CD14-positive monocyte (primary cell): ENCODE data around the gene CACNA2D1. TPM values are rescaled to one million over a fixed set of nuclear protein-coding genes. Genes with fewer than 3 reads are reported as not detected.

Source experiments
- DNase-seq, 3 donors: peaks; one replicate each; pipeline ENCODE4 v3.0.0-alpha.2; 2011 to 2022
- H2AFZ ChIP-seq: 2 replicates; pipeline ENCODE4 v1.6.0; 2012; ENCODE audit warnings: mild to moderate bottlenecking, low read depth, low read length, inconsistent platforms; ENCODE audit not compliant: insufficient read depth, poor library complexity, severe bottlenecking
- H3K27ac ChIP-seq, 2 donors: 1 replicate in 1 of 2; 2 replicates in 1 of 2; pipeline ENCODE4 v1.5.1; 2012 to 2013; ENCODE audit warnings: low read length in 2 of 2, control low read depth in 1 of 2, inconsistent platforms in 1 of 2, low read depth in 1 of 2, mild to moderate bottlenecking in 1 of 2
- H3K27me3 ChIP-seq, 2 donors: one replicate each; pipeline versions ENCODE4 v1.6.0 to v1.6.1; 2011 to 2013; ENCODE audit warnings: low read length in 2 of 2; ENCODE audit not compliant: control insufficient read depth in 2 of 2, insufficient read depth in 2 of 2
- H3K36me3 ChIP-seq, 2 donors: replicated peaks in 1 of 2; 1 replicate in 1 of 2; 2 replicates in 1 of 2; pipeline versions ENCODE4 v1.5.1 to v1.6.1; 2012 to 2013; ENCODE audit warnings: low read length in 2 of 2, control low read depth in 1 of 2, inconsistent platforms in 1 of 2, mild to moderate bottlenecking in 1 of 2; ENCODE audit not compliant: insufficient read depth in 2 of 2, control insufficient read depth in 1 of 2
- H3K4me1 ChIP-seq, 2 donors: 1 replicate in 1 of 2; 2 replicates in 1 of 2; pipeline versions ENCODE4 v1.5.1 to v1.6.1; 2012 to 2013; ENCODE audit warnings: low read length in 2 of 2, control low read depth in 1 of 2, inconsistent platforms in 1 of 2, mild to moderate bottlenecking in 1 of 2, moderate library complexity in 1 of 2; ENCODE audit not compliant: insufficient read depth in 2 of 2, control insufficient read depth in 1 of 2
- H3K4me2 ChIP-seq: replicated peaks from 2 replicates; pipeline ENCODE3; 2012; ENCODE audit warnings: low read length, moderate library complexity, mild to moderate bottlenecking; ENCODE audit not compliant: poor library complexity, severe bottlenecking; ENCODE audit errors: extremely low read depth
- H3K4me3 ChIP-seq, 3 experiments: fragments of 200-600 bp in 1 of 3; sonication (generic) in 1 of 3; replicated peaks in 1 of 3; 1 replicate in 2 of 3; 2 replicates in 1 of 3; pipeline ENCODE4 v1.5.1; 2011 to 2013; ENCODE audit warnings: low read length in 3 of 3, mild to moderate bottlenecking in 3 of 3, control low read depth in 2 of 3, low read depth in 2 of 3, inconsistent platforms in 1 of 3, moderate library complexity in 1 of 3
- H3K79me2 ChIP-seq: 2 replicates; pipeline ENCODE4 v1.6.0; 2012; ENCODE audit warnings: mild to moderate bottlenecking, control low read depth, inconsistent platforms, low read length, moderate library complexity; ENCODE audit not compliant: insufficient read depth
- H3K9ac ChIP-seq: 2 replicates; pipeline ENCODE4 v1.6.0; 2017; ENCODE audit warnings: low read length, mild to moderate bottlenecking; ENCODE audit not compliant: insufficient read depth, poor library complexity, severe bottlenecking
- H3K9me3 ChIP-seq, 2 donors: replicated peaks in 1 of 2; 1 replicate in 1 of 2; 2 replicates in 1 of 2; pipeline versions ENCODE4 v1.5.1 to v1.6.1; 2012 to 2013; ENCODE audit warnings: low read length in 2 of 2, control low read depth in 1 of 2; ENCODE audit not compliant: control insufficient read depth in 1 of 2, insufficient read depth in 1 of 2
- H4K20me1 ChIP-seq: 2 replicates; pipeline ENCODE4 v1.6.0; 2012; ENCODE audit warnings: mild to moderate bottlenecking, low read length, control low read depth, moderate library complexity; ENCODE audit not compliant: insufficient read depth
- H3K27ac Mint-ChIP-seq, 7 donors: one replicate each; pipeline ENCODE4 v1.8.0; 2020; ENCODE audit warnings: mild to moderate bottlenecking in 7 of 7, mixed read lengths in 7 of 7, moderate library complexity in 6 of 7, inconsistent platforms in 2 of 7
- H3K27me3 Mint-ChIP-seq, 3 donors: one replicate each; pipeline ENCODE4 v1.8.0; 2021 to 2022; ENCODE audit warnings: low read depth in 3 of 3, mild to moderate bottlenecking in 3 of 3, mixed read lengths in 3 of 3, moderate library complexity in 3 of 3, inconsistent platforms in 1 of 3
- H3K36me3 Mint-ChIP-seq, 2 donors: one replicate each; pipeline ENCODE4 v1.8.0; 2020; ENCODE audit warnings: mixed read lengths in 2 of 2, inconsistent platforms in 1 of 2, mild to moderate bottlenecking in 1 of 2
- H3K4me1 Mint-ChIP-seq: one replicate; pipeline ENCODE4 v1.8.0; 2020; ENCODE audit warnings: mild to moderate bottlenecking, mixed read lengths
- H3K4me3 Mint-ChIP-seq, 2 donors: one replicate each; pipeline ENCODE4 v1.8.0; 2020; ENCODE audit warnings: mild to moderate bottlenecking in 2 of 2, mixed read lengths in 2 of 2, moderate library complexity in 1 of 2
- H3K9me3 Mint-ChIP-seq, 7 donors: one replicate each; pipeline ENCODE4 v1.8.0; 2020 to 2022; ENCODE audit warnings: mixed read lengths in 7 of 7, mild to moderate bottlenecking in 6 of 7, moderate library complexity in 6 of 7, inconsistent platforms in 2 of 7
- WGBS: methylation state at CpG from one replicate; pipeline ENCODE4 v1.1.5; 2013; ENCODE audit warnings: missing lambda C conversion rate; ENCODE audit not compliant: insufficient coverage; 5-methylcytosine and 5-hydroxymethylcytosine counted together
- intact Hi-C, 2 donors: fragments of 100-400 bp; cut with micrococcal nuclease; formaldehyde crosslinking; loops; one replicate each; pipeline versions ENCODE4 v1.15.0 to v1.15.1; 2023
- polyA plus RNA-seq, 3 donors: library from polyadenylated mRNA; depleted of rRNA in 1 of 3; unstranded in 2 of 3; stranded (reverse) in 1 of 3; fragments of 300-500 nt in 2 of 3; fragments of >200 nt in 1 of 3; fragmentation: Illumina TruSeq in 2 of 3; gene quantifications; 1 replicate in 2 of 3; 2 replicates in 1 of 3; pipeline ENCODE4 v1.2.3, GENCODE V29; 2012 to 2021
- TF ChIP-seq, protein P1 (sequence below): fragments of 200-600 bp; IDR thresholded peaks from one replicate; pipeline ENCODE4 v1.8.0; 2022; ENCODE audit warnings: antibody characterized with exemption, mild to moderate bottlenecking

CACNA2D1 gene
- polyA plus RNA-seq, 3 donors: 0.02 TPM; not detected in 2

DNA sequence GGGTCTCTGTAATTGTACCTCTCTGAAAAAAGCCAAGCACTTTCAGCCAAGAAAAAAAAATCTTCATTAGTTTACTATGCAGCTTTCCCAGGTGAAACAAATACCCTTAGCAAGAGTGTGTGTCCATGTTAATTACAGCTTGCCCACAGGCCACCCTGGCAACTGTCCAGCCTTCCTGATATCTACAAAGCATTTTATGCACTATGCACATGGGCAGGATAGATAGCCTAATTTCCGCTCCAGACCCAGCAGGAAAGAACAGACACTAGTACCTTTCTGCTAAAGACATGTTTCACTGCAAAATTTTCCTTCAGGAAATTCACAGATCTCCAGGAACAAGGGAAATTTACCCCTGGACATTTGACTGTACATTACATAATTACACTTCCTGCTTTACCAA, 24.4 kb downstream of the CACNA2D1 start:
- Histone ChIP-seq H3K4me1 (no peaks in the 10 kb centered on the region), H3K4me3 (no peak overlapping the region), H3K36me3 (no peaks in the 10 kb centered on the region), H3K27me3 (no peaks in the 10 kb centered on the region), H3K79me2 (no peaks in the 10 kb centered on the region), H3K9me3 (no peaks in the 10 kb centered on the region), H3K4me2 (no peak overlapping the region), H3K27ac (no peak overlapping the region), H2AFZ (no peak overlapping the region), H4K20me1 (no peaks in the 10 kb centered on the region), H3K9ac (no peak overlapping the region)
- H3K27ac Mint-ChIP-seq: no peak overlapping the region
- H3K4me1 Mint-ChIP-seq: no peaks in the 10 kb centered on the region
- no peak for DNase-seq
- H3K4me3 Mint-ChIP-seq: no peak overlapping the region
- no peaks in the 10 kb centered on the region for H3K27me3 Mint-ChIP-seq
- no peaks in the 10 kb centered on the region for H3K36me3 Mint-ChIP-seq
- WGBS: no CpG with 5 or more reads among the region's 1 CpG
- TF ChIP-seq, protein P1, sequence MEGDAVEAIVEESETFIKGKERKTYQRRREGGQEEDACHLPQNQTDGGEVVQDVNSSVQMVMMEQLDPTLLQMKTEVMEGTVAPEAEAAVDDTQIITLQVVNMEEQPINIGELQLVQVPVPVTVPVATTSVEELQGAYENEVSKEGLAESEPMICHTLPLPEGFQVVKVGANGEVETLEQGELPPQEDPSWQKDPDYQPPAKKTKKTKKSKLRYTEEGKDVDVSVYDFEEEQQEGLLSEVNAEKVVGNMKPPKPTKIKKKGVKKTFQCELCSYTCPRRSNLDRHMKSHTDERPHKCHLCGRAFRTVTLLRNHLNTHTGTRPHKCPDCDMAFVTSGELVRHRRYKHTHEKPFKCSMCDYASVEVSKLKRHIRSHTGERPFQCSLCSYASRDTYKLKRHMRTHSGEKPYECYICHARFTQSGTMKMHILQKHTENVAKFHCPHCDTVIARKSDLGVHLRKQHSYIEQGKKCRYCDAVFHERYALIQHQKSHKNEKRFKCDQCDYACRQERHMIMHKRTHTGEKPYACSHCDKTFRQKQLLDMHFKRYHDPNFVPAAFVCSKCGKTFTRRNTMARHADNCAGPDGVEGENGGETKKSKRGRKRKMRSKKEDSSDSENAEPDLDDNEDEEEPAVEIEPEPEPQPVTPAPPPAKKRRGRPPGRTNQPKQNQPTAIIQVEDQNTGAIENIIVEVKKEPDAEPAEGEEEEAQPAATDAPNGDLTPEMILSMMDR: no peak
- H3K9me3 Mint-ChIP-seq: peaks cover 0 to 9% (median 2%) of the 10 kb centered on the region in 7 donors
- intact Hi-C loops: no loop called here

DNA sequence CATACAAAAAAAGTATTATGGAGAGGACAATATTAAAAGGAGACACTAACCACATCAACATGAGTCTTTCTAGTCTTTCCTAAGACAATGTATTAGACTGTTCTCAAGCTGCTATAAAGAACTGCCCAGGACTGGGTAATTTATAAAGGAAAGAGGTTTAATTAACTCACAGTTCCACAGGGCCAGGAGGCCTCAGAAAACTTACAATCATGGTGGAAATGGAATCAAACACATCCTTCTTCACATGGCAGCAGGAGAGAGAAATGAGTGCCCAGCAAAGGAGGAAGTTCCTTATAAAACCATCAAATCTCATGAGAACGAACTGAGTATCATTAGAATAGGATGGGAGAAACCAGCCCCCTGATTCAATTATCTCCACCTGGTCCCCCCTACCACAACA, 25.7 kb downstream of the CACNA2D1 start:
- Mint-ChIP-seq H3K36me3 (no peaks in the 10 kb centered on the region), H3K4me3 (no peak overlapping the region), H3K9me3 (peaks cover 0 to 9% (median 2%) of the 10 kb centered on the region in 7 donors), H3K27ac (no peak overlapping the region), H3K27me3 (no peaks in the 10 kb centered on the region), H3K4me1 (no peaks in the 10 kb centered on the region)
- no peaks in the 10 kb centered on the region for H3K36me3 ChIP-seq
- WGBS: no CpG with 5 or more reads among the region's 1 CpG
- H3K9ac ChIP-seq: no peak overlapping the region
- H4K20me1 ChIP-seq: no peaks in the 10 kb centered on the region
- no peak overlapping the region for H3K27ac ChIP-seq
- no peaks in the 10 kb centered on the region for H3K79me2 ChIP-seq
- no peaks in the 10 kb centered on the region for H3K27me3 ChIP-seq
- H3K4me1 ChIP-seq: no peaks in the 10 kb centered on the region
- H2AFZ ChIP-seq: no peak overlapping the region
- H3K4me3 ChIP-seq: no peak overlapping the region
- intact Hi-C loops: no loop called here
- H3K9me3 ChIP-seq: no peaks in the 10 kb centered on the region
- TF ChIP-seq, protein P1: no peak
- H3K4me2 ChIP-seq: no peak overlapping the region
- no peak for DNase-seq
